T-helper 2 cell treated with Interferon-gamma antibody and Interleukin-4, amounts not matched to agents 100 ng/mL and 5 ng/mL, for 36 hours (primary cell): Measurements from ENCODE around the gene ILK. TPM values are rescaled to one million over a fixed set of nuclear protein-coding genes. Genes with fewer than 3 reads are reported as not detected.

Experiments
- intact Hi-C: fragments of 100-400 bp; cut with micrococcal nuclease; formaldehyde crosslinking; loops from one replicate; pipeline ENCODE4 v1.15.1; 2023
- total RNA-seq: library from RNA; stranded (reverse); gene quantifications from 2 replicates; pipeline ENCODE4 v1.2.3, GENCODE V29; 2022

Gene ILK
- total RNA-seq, 1 donor from 2014 or later: 128 TPM

- intact Hi-C loops: no loop called here
Observed at GRCh38 chr11:6572215-6572614, 31.4 kb upstream of the ILK start.

- intact Hi-C loops: no loop called here
Observed at GRCh38 chr11:6574816-6575715, 28.5 kb upstream of the ILK start.

- intact Hi-C loops: no loop called here
Observed at GRCh38 chr11:6576471-6577373, 26.9 kb upstream of the ILK start.

DNA sequence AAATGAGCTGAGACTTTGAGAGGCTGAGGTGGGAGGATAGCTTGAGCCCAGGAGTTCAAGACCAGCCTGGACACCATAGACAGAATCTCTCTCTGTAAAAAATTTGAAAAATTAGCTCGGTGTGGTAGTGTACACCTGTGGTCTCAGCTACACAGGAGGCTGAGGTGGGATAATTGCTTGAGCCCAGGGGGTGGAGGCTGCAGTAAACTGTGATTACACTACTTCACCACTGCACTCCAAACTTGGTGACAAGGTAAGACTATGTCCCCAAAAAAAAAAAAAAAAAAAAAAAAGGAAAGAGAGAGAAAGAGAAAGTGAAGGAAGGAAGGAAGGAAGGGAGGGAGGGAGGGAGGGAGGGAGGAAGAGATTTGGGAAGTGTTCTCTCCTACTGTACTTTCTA, 25.4 kb upstream of the ILK start:
- intact Hi-C loops: no loop called here

DNA sequence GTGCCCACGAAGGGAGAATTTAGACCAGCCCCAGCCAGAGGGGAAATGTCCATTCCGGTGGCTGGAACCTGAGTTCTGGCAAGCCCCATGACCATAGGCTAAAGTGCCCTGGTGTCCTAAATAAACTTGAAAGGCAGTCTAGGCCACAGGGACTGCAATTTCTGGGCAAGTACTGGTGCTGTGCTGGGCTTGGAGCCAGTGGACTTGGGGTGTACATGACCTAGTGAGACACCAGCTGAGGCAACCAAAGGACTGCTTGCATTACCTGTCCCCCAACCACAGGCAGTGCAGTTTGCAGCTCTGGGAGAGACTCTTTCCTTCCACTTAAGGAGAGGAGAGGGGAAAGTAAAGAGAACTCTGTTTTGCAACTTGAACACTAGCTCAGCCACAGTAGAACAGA, 23.9 kb upstream of the ILK start:
- intact Hi-C loops: no loop called here

DNA sequence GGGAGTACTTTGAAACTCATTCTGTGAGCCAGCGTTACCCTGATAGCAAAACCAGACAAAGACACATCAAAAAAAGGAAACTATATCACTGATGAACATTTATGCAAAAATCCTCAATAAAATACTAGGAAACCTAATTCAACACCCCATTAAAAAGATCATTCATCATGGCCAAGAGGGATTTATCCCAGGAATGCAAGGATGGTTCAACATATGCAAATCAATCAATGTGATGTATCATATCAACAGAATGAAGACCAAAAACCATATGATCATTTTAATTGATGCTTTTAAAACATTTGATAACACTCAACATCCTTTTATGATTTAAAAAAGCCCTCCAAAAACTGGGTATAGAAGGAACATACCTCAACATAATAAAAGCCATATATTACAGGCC, 20.0 kb upstream of the ILK start:
- intact Hi-C loops: no loop called here

DNA sequence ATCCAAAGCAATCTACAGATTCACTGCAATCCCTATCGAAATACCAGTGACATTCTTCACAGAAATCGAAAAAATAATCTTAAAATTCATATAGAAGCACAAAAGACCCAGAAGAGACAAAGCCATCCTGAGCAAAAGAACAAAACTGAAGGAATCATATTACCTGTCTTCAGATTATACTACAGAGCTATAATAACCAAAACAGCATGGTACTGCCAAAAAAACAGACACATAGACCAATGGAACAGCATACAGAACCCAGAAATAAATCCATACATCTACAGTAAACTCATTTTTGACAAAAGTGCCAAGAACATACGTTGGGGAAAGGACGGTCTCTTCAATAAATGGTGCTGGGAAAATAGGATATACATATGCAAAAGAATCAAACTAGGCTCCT, 19.0 kb upstream of the ILK start:
- intact Hi-C loops: no loop called here

DNA sequence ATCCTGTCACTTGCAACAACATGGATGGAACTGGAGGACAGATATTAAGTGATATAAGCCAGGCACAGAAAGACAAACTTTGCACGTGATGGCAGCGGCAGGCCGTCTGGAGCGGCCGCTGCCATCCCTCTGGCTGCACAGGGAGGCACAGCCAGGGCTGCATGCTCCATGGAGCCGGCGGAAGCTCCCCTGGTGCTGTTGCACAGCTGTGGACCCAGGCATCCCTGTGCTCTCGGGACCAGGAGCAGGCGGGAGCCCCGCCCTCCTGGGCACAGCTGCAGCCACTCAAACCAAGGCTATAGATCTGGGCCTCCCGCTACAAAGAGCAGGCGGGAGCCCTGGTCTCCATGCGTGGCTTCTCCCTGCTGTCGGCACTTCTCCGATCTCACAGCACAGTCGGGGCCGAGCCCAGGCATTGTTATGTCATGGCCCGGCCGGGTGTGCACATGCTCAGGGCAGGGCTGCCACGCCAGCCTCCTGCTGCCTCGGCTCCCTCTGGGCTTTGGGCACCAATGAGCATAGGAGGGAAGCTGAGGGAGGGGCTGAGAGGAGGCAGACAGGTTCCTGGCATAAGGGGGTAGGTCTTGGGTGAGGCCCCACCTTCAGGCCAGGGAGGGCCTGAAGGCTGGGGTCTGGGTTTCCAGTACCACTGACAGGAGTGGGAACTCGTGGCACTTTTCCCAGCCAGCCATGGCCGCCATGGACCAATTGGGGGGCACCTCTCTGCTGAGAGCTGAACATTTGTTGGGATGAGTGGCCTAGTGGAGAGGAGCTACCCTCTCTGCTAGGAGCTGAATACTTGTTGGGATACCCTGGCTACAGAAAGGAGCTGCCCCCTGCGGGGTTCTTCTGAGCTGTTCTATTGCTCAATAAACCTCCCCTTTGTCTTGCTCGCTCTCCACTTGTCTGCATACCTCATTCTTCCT, 16.9 kb upstream of the ILK start:
- intact Hi-C loops: no loop called here

- intact Hi-C loops: no loop called here
Observed at GRCh38 chr11:6587360-6587953, 16.1 kb upstream of the ILK start.

- intact Hi-C loops: no loop called here
Observed at GRCh38 chr11:6588018-6588417, 15.6 kb upstream of the ILK start.

GRCh38 chr11:6594142-6594768, 9.3 kb upstream of the ILK start:
- intact Hi-C loops: no loop called here

GRCh38 chr11:6596239-6596877, 7.2 kb upstream of the ILK start:
- intact Hi-C loops: no loop called here

- intact Hi-C loops: no loop called here
Observed at GRCh38 chr11:6598555-6598954, 5.0 kb upstream of the ILK start.

DNA sequence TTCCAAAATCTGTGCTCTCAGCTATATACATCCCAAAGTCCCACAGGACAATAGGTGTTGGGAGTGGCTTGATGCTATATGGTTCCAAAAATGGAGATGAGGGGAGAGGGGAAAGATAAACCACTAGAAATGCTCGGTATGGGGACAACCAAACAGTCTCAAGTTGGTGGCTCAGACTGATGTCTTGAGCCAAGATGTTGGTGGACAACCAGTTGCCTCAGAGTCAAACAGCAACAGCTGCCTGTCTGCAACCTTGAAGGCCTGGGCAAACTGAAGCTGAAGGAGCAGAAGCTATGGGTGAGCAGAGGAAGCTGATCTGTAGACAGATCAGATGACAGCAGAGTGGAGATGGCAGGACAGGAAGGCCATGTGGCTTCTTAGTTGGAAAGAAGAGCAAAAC, 4.1 kb upstream of the ILK start:
- intact Hi-C loops: no loop called here

DNA sequence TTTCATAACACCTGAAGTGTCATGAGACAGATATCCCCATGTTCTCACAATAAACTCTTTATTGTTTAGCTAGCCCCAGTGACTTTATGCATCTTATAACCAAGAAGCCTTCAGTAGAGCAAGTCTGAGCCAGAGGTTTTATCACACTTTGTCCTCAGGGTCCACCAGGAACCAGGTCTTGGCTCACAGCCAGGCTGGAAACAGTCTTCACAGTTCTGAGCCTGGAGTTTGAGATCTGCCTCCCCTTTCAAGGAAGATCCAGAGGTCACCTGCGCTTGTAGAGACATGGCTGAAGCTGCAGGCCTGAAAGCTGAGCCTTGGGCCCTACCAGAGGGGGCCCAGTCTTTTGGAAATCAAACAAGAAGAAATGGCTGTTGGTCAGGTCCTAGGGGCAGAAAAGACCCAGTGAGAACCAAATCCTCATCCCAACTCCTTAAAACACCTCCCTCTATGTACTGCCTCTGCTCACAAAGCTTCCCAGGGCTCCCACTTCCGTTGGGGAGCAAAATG, 3.6 kb upstream of the ILK start:
- intact Hi-C loops: loop anchor here (5.0 kb wide), 3 partner anchors 147 to 1387 kb away; partner anchors contain the start of gene EIF3F

DNA sequence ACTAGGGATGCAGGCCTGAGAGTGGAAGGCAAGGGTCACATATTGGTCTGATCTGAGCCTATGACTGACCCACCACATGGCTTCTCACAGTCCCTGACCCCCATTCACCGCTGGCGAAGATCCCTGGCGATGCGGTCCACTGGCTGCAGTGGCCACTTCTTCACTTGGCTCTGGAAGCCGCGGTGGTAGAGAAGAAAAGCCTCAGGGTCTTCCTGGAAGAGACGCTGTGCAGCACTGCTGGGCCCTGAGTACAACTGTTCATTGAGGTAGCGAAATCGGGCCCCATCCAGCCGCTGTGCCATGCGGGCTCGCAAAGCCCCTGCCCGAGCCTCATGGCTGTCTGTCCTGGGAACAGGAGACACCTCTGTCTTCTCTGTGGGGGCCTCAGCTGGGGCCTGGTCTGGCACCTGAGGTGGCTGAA, 2.5 kb upstream of the ILK start:
- intact Hi-C loops: loop anchor here (5.0 kb wide), 3 partner anchors 146 to 1386 kb away; partner anchors contain the start of gene EIF3F

- intact Hi-C loops: loop anchor here (2.0 to 5.0 kb wide), 4 partner anchors 145 to 1385 kb away; partner anchors contain the start of genes EIF3F and FHIP1B
Observed at GRCh38 chr11:6602096-6602940, 1.3 kb upstream of the ILK start.

GRCh38 chr11:6604081-6604626, 580 bp downstream of the ILK start:
- intact Hi-C loops: loop anchor here (1.0 to 5.0 kb wide), 7 partner anchors 15 to 1383 kb away; partner anchors contain the start of genes ARFIP2, EIF3F, SMPD1 and TIMM10B
